KOPT-K1 (cell line): ENCODE data around the gene SEMA3E.

Experiments used
- H3K27ac ChIP-seq: fragments of 200-600 bp; sonication (generic); 2 replicates; pipeline ENCODE4 v1.5.1; 2016; ENCODE audit warnings: antibody characterized with exemption, mild to moderate bottlenecking, low read depth, low read length; ENCODE audit not compliant: poor library complexity, severe bottlenecking
- H3K36me3 ChIP-seq: fragments of 200-600 bp; sonication (generic); 2 replicates; pipeline ENCODE4 v1.5.1; 2017; ENCODE audit warnings: antibody characterized with exemption, mild to moderate bottlenecking, low read length, moderate library complexity; ENCODE audit not compliant: insufficient read depth
- H3K9me3 ChIP-seq: fragments of 200-600 bp; sonication (generic); 2 replicates; pipeline ENCODE4 v1.5.1; 2017; ENCODE audit warnings: antibody characterized with exemption, low read length, mild to moderate bottlenecking; ENCODE audit not compliant: insufficient read depth, poor library complexity, severe bottlenecking

The SEMA3E gene

GRCh38 chr7:83658126-83658525 is 9.2 kb upstream of the SEMA3E start:
- H3K9me3 ChIP-seq = no peaks in the 10 kb centered on the region
- H3K36me3 ChIP-seq = no peaks in the 10 kb centered on the region
- no peak overlapping the region for H3K27ac ChIP-seq

- Histone ChIP-seq H3K27ac (no peak overlapping the region), H3K9me3 (no peaks in the 10 kb centered on the region), H3K36me3 (no peaks in the 10 kb centered on the region)
These were observed 7.1 kb upstream of the SEMA3E start for GRCh38 chr7:83655951-83656556.

GRCh38 chr7:83652481-83652880 is 3.5 kb upstream of the SEMA3E start:
- Histone ChIP-seq H3K9me3 (no peaks in the 10 kb centered on the region), H3K27ac (no peak overlapping the region), H3K36me3 (no peaks in the 10 kb centered on the region)

- no peak overlapping the region for H3K27ac ChIP-seq
- no peaks in the 10 kb centered on the region for H3K9me3 ChIP-seq
- H3K36me3 ChIP-seq = no peaks in the 10 kb centered on the region
These were observed 762 bp upstream of the SEMA3E start for GRCh38 chr7:83649701-83650100.

GRCh38 chr7:83646027-83646426 is 2.9 kb downstream of the SEMA3E start:
- Histone ChIP-seq H3K27ac (no peak overlapping the region), H3K9me3 (no peaks in the 10 kb centered on the region), H3K36me3 (no peaks in the 10 kb centered on the region)

- Histone ChIP-seq H3K36me3 (no peaks in the 10 kb centered on the region), H3K27ac (no peak overlapping the region), H3K9me3 (no peaks in the 10 kb centered on the region)
These were observed 5.2 kb downstream of the SEMA3E start for GRCh38 chr7:83643739-83644138.

- Histone ChIP-seq H3K36me3 (no peaks in the 10 kb centered on the region), H3K9me3 (no peaks in the 10 kb centered on the region), H3K27ac (no peak overlapping the region)
These were observed 5.9 kb downstream of the SEMA3E start for GRCh38 chr7:83643012-83643411.

- H3K9me3 ChIP-seq = no peaks in the 10 kb centered on the region
- H3K27ac ChIP-seq = no peak overlapping the region
- no peaks in the 10 kb centered on the region for H3K36me3 ChIP-seq
These were observed 8.0 kb downstream of the SEMA3E start for GRCh38 chr7:83640731-83641537.

GRCh38 chr7:83640240-83640639 is 8.7 kb downstream of the SEMA3E start:
- Histone ChIP-seq H3K9me3 (no peaks in the 10 kb centered on the region), H3K36me3 (no peaks in the 10 kb centered on the region), H3K27ac (no peak overlapping the region)

GRCh38 chr7:83633516-83633915 is 15.4 kb downstream of the SEMA3E start:
- H3K36me3 ChIP-seq = no peaks in the 10 kb centered on the region
- no peaks in the 10 kb centered on the region for H3K9me3 ChIP-seq
- H3K27ac ChIP-seq = no peak overlapping the region

- Histone ChIP-seq H3K27ac (no peak overlapping the region), H3K36me3 (no peaks in the 10 kb centered on the region), H3K9me3 (no peaks in the 10 kb centered on the region)
These were observed 19.6 kb downstream of the SEMA3E start for GRCh38 chr7:83629117-83629880.

- Histone ChIP-seq H3K9me3 (no peaks in the 10 kb centered on the region), H3K36me3 (no peaks in the 10 kb centered on the region), H3K27ac (no peak overlapping the region)
These were observed 31.1 kb downstream of the SEMA3E start for GRCh38 chr7:83617858-83618257.

GRCh38 chr7:83614112-83614511 is 34.8 kb downstream of the SEMA3E start:
- H3K27ac ChIP-seq = no peak overlapping the region
- no peaks in the 10 kb centered on the region for H3K36me3 ChIP-seq
- H3K9me3 ChIP-seq = no peaks in the 10 kb centered on the region

- no peaks in the 10 kb centered on the region for H3K36me3 ChIP-seq
- H3K9me3 ChIP-seq = no peaks in the 10 kb centered on the region
These were observed 35.7 kb downstream of the SEMA3E start for GRCh38 chr7:83613232-83613631.

GRCh38 chr7:83611776-83612175 is 37.2 kb downstream of the SEMA3E start:
- Histone ChIP-seq H3K36me3 (no peaks in the 10 kb centered on the region), H3K27ac (no peak overlapping the region), H3K9me3 (no peaks in the 10 kb centered on the region)

More at GRCh38 chr7:83613232-83613631, 35.7 kb downstream of the SEMA3E start:
- no peak overlapping the region for H3K27ac ChIP-seq
